Heart left ventricle (tissue), 16 donors: ENCODE measurements around the gene ZNF638. TPM values are rescaled to one million over a fixed set of nuclear protein-coding genes. Genes with fewer than 3 reads are reported as not detected.

ENCODE experiments used
- ATAC-seq, 4 donors: fragments of 200-7000 bp; cut with Tn5 transposase; one replicate each; pipeline ENCODE4 v1.9.1; 2020 to 2022; ENCODE audit warnings: moderate library complexity in 4 of 4, mild to moderate bottlenecking in 3 of 4, moderate number of reproducible peaks in 1 of 4
- DNase-seq, 5 donors: peaks; one replicate each; pipeline ENCODE4 v3.0.0-alpha.2; 2020
- H3K27ac ChIP-seq, 12 donors: fragments of 200-600 bp; sonication (generic) in 4 of 12; one replicate each; pipeline versions ENCODE4 v1.5.0 to v1.8.0; 2016 to 2022; ENCODE audit warnings: mild to moderate bottlenecking in 2 of 12
- H3K27me3 ChIP-seq, 9 donors: fragments of 200-600 bp; sonication (generic) in 2 of 9; one replicate each; pipeline versions ENCODE4 v1.5.1 to v1.8.0; 2016 to 2022; ENCODE audit warnings: mild to moderate bottlenecking in 3 of 9
- H3K36me3 ChIP-seq, 9 donors: fragments of 200-600 bp; sonication (generic) in 2 of 9; one replicate each; pipeline versions ENCODE4 v1.5.0 to v1.8.0; 2018 to 2022; ENCODE audit warnings: mild to moderate bottlenecking in 2 of 9
- H3K4me1 ChIP-seq, 12 donors: fragments of 200-600 bp; sonication (generic) in 4 of 12; one replicate each; pipeline versions ENCODE4 v1.5.0 to v1.8.0; 2016 to 2022; ENCODE audit warnings: mild to moderate bottlenecking in 3 of 12
- H3K4me3 ChIP-seq, 12 donors: fragments of 200-600 bp; sonication (generic) in 4 of 12; one replicate each; pipeline versions ENCODE4 v1.5.0 to v1.8.0; 2017 to 2022; ENCODE audit warnings: mild to moderate bottlenecking in 9 of 12, moderate library complexity in 4 of 12
- H3K9me3 ChIP-seq, 12 donors: fragments of 200-600 bp; sonication (generic) in 4 of 12; one replicate each; pipeline versions ENCODE4 v1.5.0 to v1.8.0; 2016 to 2022; ENCODE audit warnings: mild to moderate bottlenecking in 1 of 12
- POLR2A ChIP-seq, 2 donors: fragments of 450-650 bp; IDR thresholded peaks; one replicate each; pipeline ENCODE4 v1.6.1; 2017; ENCODE audit warnings: antibody characterized with exemption in 2 of 2, mild to moderate bottlenecking in 2 of 2, moderate library complexity in 2 of 2
- WGBS, 4 donors: extraction: QIAGEN DNeasy Blood & Tissue Kit in 2 of 4; methylation state at CpG; one replicate each; pipeline versions ENCODE4 v1.1.5 to v1.1.7; 2013 to 2018; 5-methylcytosine and 5-hydroxymethylcytosine counted together
- intact Hi-C, 10 donors: fragments of 100-400 bp; cut with DNase I; formaldehyde crosslinking; loops; one replicate each; pipeline versions ENCODE4 v1.11.1 to v1.14.2; 2022
- polyA plus RNA-seq, 2 donors: library from polyadenylated mRNA; stranded (reverse); fragments of 200-250 nt; gene quantifications; one replicate each; pipeline ENCODE4 v1.2.3, GENCODE V29; 2013
- total RNA-seq, 9 donors: library from RNA; depleted of rRNA in 2 of 9; stranded (reverse); fragments of >200 nt in 2 of 9; fragmentation: NEBNext Ultra II Directional in 3 of 9; extraction: Animal tissue kit (Norgen Biotek cat#: 25700) in 3 of 9; gene quantifications; one replicate each; pipeline versions ENCODE4 v1.1.0 to v1.2.4, GENCODE V29; 2016 to 2023
- TF ChIP-seq, protein P1 (sequence below), 12 donors: fragments of 200-600 bp; sonication (generic) in 4 of 12; IDR thresholded peaks; one replicate each; pipeline versions ENCODE4 v1.5.0 to v1.8.0; 2018 to 2022; ENCODE audit warnings: antibody characterized with exemption in 12 of 12, mild to moderate bottlenecking in 5 of 12
- donor health status: ischemic (EF 13 %, LVEDD 7.1; RV severe dilation, severe dysfunction).
- donor health status: healthy with polysubstance abuse.
- donor health status: DM: no; HTN: yes; CAD: no.
- donor health status: DM: no; HTN: no; CAD: no.
- donor health status: ischemic (EF 25% LVEDD 6.9; RV normal size, moderate dysfunction).
- donor health status: ischemic (EF 25% LVEDD 5.7; RV mildly dilated, moderate dysfunction).
- donor health status: healthy.
- donor health status: DM: yes; HTN: yes; CAD: no.
- donor health status: ischemic (EF 35%, LVEDD 5.7; RV mildly dilated, moderate dysfunction).
- donor health status: nonischemic (EF 11% LVEDD 7.7; RV severe dilation, severe dysfunction).
- donor health status: DM: yes; HTN: yes; CAD: no.
- donor health status: PGD.
- donor health status: ischemic (EF 29% LVEDD 5.4; RV normal size, mild dysfunction).
- donor health status: nonischemic (EF 23%, LVEDD 6.1; RV moderate dilation, normal function).

ZNF638 gene
- total and polyA plus RNA-seq, 11 donors, result 48.6 to 118 (median 84.1) TPM

DNA sequence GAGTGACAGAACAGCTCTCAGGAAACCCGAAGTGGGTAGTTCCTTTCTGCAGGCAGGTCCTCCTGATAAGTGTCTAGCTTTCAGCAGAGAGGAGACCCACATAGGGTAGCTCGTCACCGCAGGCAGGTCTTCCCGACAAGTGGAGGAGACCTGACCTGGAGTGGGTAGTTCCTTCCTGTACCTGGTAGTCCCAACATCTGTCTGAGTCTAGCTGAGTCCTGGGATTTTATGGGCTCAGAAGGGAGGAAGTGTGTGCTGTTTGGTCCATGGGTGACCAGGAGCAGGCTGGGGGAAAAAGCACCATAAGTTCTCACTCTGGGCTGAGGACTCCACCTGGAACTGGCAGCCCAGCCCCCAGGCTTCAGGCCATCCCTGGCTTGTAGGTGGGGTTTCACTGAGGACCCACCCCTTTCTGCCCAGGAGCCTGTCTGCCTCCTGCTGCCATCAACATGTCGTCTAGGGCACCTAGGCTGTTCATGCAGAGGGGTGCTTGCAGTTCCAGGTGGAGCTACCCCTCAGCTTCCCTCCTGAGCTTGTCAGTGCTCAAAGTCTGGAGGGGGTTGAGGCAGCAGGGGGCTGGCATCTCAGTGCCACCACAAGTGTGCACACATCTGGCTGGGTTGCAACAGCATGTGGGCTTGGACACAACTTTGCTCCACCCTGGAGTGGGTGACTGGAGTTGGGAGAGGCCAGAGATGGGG, 131.2 kb downstream of the ZNF638 start:
- peaks cover 0 to 9% (median 0%) of the 10 kb centered on the region in 12 donors for H3K9me3 ChIP-seq
- peaks cover 0 to 84% (median 57%) of the 10 kb centered on the region in 12 donors for H3K4me1 ChIP-seq
- ATAC-seq, result no peak
- TF ChIP-seq, protein P1, sequence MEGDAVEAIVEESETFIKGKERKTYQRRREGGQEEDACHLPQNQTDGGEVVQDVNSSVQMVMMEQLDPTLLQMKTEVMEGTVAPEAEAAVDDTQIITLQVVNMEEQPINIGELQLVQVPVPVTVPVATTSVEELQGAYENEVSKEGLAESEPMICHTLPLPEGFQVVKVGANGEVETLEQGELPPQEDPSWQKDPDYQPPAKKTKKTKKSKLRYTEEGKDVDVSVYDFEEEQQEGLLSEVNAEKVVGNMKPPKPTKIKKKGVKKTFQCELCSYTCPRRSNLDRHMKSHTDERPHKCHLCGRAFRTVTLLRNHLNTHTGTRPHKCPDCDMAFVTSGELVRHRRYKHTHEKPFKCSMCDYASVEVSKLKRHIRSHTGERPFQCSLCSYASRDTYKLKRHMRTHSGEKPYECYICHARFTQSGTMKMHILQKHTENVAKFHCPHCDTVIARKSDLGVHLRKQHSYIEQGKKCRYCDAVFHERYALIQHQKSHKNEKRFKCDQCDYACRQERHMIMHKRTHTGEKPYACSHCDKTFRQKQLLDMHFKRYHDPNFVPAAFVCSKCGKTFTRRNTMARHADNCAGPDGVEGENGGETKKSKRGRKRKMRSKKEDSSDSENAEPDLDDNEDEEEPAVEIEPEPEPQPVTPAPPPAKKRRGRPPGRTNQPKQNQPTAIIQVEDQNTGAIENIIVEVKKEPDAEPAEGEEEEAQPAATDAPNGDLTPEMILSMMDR (IDR thresholded peaks at IDR 0.05), result no peak
- TF ChIP-seq POLR2A (IDR thresholded peaks at IDR 0.05), result no peak
- H3K27ac ChIP-seq, result no peak overlapping the region
- H3K4me3 ChIP-seq, result no peak overlapping the region
- DNase-seq, result no peak
- intact Hi-C loops, result loop anchor here in 2 of 10 donors (2.0 to 5.0 kb wide), 2 partner anchors 42 to 45 kb away; no protein-coding TSS in a partner anchor
- H3K36me3 ChIP-seq, result no peaks in the 10 kb centered on the region
- no peaks in the 10 kb centered on the region for H3K27me3 ChIP-seq
- WGBS, 4 donors, result 88 to 92% (median 89%) methylated on average over 4 to 5 of the region's 5 CpGs

DNA sequence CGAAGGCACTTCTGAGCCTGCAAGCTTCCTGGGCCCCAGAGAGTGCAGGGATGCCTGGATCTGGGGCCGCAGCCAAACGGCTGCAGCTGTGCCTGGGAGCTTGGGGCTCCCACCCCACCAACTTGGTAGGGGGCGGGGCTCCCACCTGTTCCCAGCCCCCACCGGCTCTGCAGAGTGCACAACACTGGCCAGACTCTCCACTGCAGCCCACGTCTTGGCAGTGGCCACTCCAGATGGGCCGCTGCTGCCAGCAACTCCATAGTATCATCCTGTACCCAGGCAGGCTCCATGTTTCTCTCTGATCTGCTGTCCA, 131.7 kb downstream of the ZNF638 start:
- intact Hi-C loops, result loop anchor here in 2 of 10 donors (2.0 to 5.0 kb wide), 2 partner anchors 42 to 44 kb away; no protein-coding TSS in a partner anchor
- Histone ChIP-seq H3K36me3 (no peaks in the 10 kb centered on the region), H3K27me3 (no peaks in the 10 kb centered on the region), H3K4me3 (no peak overlapping the region), H3K27ac (peak overlapping the region in 1 of 12 donors; percentile 18), H3K4me1 (peaks cover 0 to 84% (median 57%) of the 10 kb centered on the region in 12 donors), H3K9me3 (peaks cover 0 to 9% (median 0%) of the 10 kb centered on the region in 12 donors)
- ATAC-seq (peak in 1 of 4 donors; percentile 8), DNase-seq (no peak)
- no peak for TF ChIP-seq POLR2A (IDR thresholded peaks at IDR 0.05)
- TF ChIP-seq, protein P1 (IDR thresholded peaks at IDR 0.05), result no peak
- 68 to 75% (median 70%) methylated on average over 6 to 7 of the region's 7 CpGs for WGBS, 4 donors

DNA sequence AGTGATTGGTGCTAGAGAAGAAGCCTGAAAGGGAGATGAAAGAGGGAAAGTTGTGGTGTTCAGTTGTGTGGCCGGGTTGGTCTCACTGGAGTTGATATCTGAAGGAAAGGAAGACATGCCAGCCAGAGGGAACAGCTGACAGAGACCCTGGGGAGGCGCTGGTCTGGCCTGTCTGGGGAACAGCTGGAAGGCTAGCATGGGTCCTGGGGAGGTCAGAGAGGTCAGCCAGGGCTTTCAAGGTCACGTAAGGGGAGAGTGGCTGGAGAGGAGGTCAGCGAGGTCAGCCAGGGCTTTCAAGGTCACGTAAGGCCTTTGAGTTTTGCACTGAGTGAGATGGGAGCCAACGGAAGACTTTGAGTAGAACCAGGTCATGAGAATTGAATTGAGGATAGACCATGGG, 132.8 kb downstream of the ZNF638 start:
- Histone ChIP-seq H3K27ac (no peak overlapping the region), H3K4me3 (no peak overlapping the region), H3K27me3 (no peaks in the 10 kb centered on the region), H3K4me1 (peaks cover 7 to 84% (median 57%) of the 10 kb centered on the region in 12 donors), H3K9me3 (peaks cover 0 to 9% (median 0%) of the 10 kb centered on the region in 12 donors), H3K36me3 (no peaks in the 10 kb centered on the region)
- 83 to 91% (median 88%) methylated on average over 6 of the region's 6 CpGs for WGBS, 4 donors
- TF ChIP-seq, protein P1 (IDR thresholded peaks at IDR 0.05), result no peak
- DNase-seq (no peak), ATAC-seq (no peak)
- intact Hi-C loops, result loop anchor here in 1 of 10 donors (5.0 kb wide), 1 partner anchor 43 kb away; no protein-coding TSS in a partner anchor

DNA sequence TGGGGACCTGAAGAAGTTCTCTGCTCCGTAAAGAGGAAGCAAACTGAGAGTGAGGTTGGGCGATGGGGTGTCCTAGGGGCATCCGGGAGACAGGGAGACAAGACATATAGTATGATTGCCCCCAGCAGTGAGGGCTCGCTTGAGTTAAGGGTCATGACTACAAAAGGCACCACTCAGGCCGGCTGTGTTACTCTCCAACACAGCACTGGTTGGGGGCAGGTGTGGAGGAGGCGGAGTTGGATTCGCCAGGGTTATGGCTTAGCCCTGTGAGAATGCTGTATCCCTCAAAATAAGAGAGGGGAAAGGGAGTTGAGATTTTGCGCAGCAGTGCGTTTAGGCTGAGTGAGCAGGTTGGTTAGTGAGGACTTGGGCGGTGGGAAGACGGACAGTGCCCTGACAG, 133.8 kb downstream of the ZNF638 start:
- intact Hi-C loops, result loop anchor here in 2 of 10 donors (5.0 kb wide), 1 partner anchor 37 kb away; no protein-coding TSS in a partner anchor
- WGBS, 4 donors, result 74 to 83% (median 77%) methylated on average over 11 of the region's 11 CpGs
- ATAC-seq (no peak), DNase-seq (no peak)
- H3K27ac ChIP-seq, result no peak overlapping the region
- no peaks in the 10 kb centered on the region for H3K36me3 ChIP-seq
- TF ChIP-seq POLR2A (IDR thresholded peaks at IDR 0.05), result no peak
- TF ChIP-seq, protein P1 (IDR thresholded peaks at IDR 0.05), result no peak
- H3K27me3 ChIP-seq, result no peaks in the 10 kb centered on the region
- H3K4me1 ChIP-seq, result peaks cover 7 to 84% (median 57%) of the 10 kb centered on the region in 12 donors
- H3K4me3 ChIP-seq, result no peak overlapping the region
- peaks cover 0 to 9% (median 0%) of the 10 kb centered on the region in 12 donors for H3K9me3 ChIP-seq
